ENCODE data around the gene SRRM1. TPM values are rescaled to one million over a fixed set of nuclear protein-coding genes. Genes with fewer than 3 reads are reported as not detected.

Gene SRRM1
- total RNA-seq, 2 experiments from 2014 or later = 234 to 288 TPM

GRCh38 chr1:24620678-24621077 is 22.4 kb upstream of the SRRM1 start:
- ATAC-seq = no peak
- CTCF ChIA-PET = interaction anchor here (1.2 kb wide), 2 partner anchors 12 to 16 kb away, joined by 3 to 4 read pairs; no protein-coding TSS in a partner anchor
- intact Hi-C loops (cut with DNase I, micrococcal nuclease) = no loop called here
- Mint-ChIP-seq H3K36me3 (ENCODE audit: low read depth) (no peaks in the 10 kb centered on the region), H3K4me1 (no peaks in the 10 kb centered on the region), H3K4me3 (no peak overlapping the region), H3K27ac (no peak overlapping the region), H3K27me3 (peaks cover 19% of the 10 kb centered on the region), H3K9me3 (ENCODE audit: low read depth) (no peaks in the 10 kb centered on the region)
- no peak for DNase-seq
- POLR2A ChIA-PET = no interaction called here

- Mint-ChIP-seq H3K4me3 (no peak overlapping the region), H3K4me1 (no peaks in the 10 kb centered on the region), H3K27ac (no peak overlapping the region), H3K36me3 (ENCODE audit: low read depth) (no peaks in the 10 kb centered on the region), H3K27me3 (peaks cover 19% of the 10 kb centered on the region), H3K9me3 (ENCODE audit: low read depth) (no peaks in the 10 kb centered on the region)
- CTCF ChIA-PET = interaction anchor here (0.7 to 1.2 kb wide), 3 partner anchors 13 to 229 kb away, joined by 3 to 4 read pairs (median 3); no protein-coding TSS in a partner anchor
- POLR2A ChIA-PET = no interaction called here
- no peak for DNase-seq
- intact Hi-C loops (cut with DNase I, micrococcal nuclease) = no loop called here
- ATAC-seq = no peak
Measured at GRCh38 chr1:24621121-24621520, 22.0 kb upstream of the SRRM1 start.

- no peak for ATAC-seq
- POLR2A ChIA-PET = no interaction called here
- Mint-ChIP-seq H3K27ac (no peak overlapping the region), H3K4me3 (no peak overlapping the region), H3K9me3 (ENCODE audit: low read depth) (no peaks in the 10 kb centered on the region), H3K27me3 (peaks cover 19% of the 10 kb centered on the region), H3K4me1 (no peaks in the 10 kb centered on the region), H3K36me3 (ENCODE audit: low read depth) (no peaks in the 10 kb centered on the region)
- CTCF ChIA-PET = interaction anchor here (0.6 to 1.2 kb wide), 3 partner anchors 9 to 226 kb away, joined by 3 read pairs; no protein-coding TSS in a partner anchor
- no peak for DNase-seq
- intact Hi-C loops (cut with DNase I, micrococcal nuclease) = no loop called here
Measured at GRCh38 chr1:24622218-24622617, 20.9 kb upstream of the SRRM1 start.

- Mint-ChIP-seq H3K9me3 (ENCODE audit: low read depth) (no peaks in the 10 kb centered on the region), H3K36me3 (ENCODE audit: low read depth) (no peaks in the 10 kb centered on the region), H3K27ac (no peak overlapping the region), H3K4me1 (peaks cover 2% of the 10 kb centered on the region), H3K27me3 (peaks cover 2% of the 10 kb centered on the region), H3K4me3 (no peak overlapping the region)
- no peak for ATAC-seq
- CTCF ChIA-PET = interaction anchor here (0.6 to 2.5 kb wide), 3 partner anchors 46 to 247 kb away, joined by 3 to 13 read pairs (median 4); no protein-coding TSS in a partner anchor
- POLR2A ChIA-PET = no interaction called here
- intact Hi-C loops (cut with DNase I, micrococcal nuclease) = loop anchor here in 1 of 2 experiments (10.0 kb wide), 1 partner anchor 128 kb away; the partner anchor contains the start of gene RCAN3
- no peak for DNase-seq
Measured at GRCh38 chr1:24632832-24633175, 10.3 kb upstream of the SRRM1 start.

GRCh38 chr1:24635195-24635843 is 7.8 kb upstream of the SRRM1 start:
- ChIA-PET CTCF (interaction anchor here (0.6 to 4.3 kb wide), 9 partner anchors 39 to 445 kb away, joined by 3 to 20 read pairs (median 4); partner anchors contain the start of gene NIPAL3), POLR2A (no interaction called here)
- H3K9me3 Mint-ChIP-seq (ENCODE audit: low read depth) = no peaks in the 10 kb centered on the region
- H3K36me3 Mint-ChIP-seq (ENCODE audit: low read depth) = no peaks in the 10 kb centered on the region
- H3K4me3 Mint-ChIP-seq = no peak overlapping the region
- ATAC-seq = peak; percentile 84
- no peak overlapping the region for H3K27ac Mint-ChIP-seq
- peaks cover 2% of the 10 kb centered on the region for H3K27me3 Mint-ChIP-seq
- intact Hi-C loops (cut with DNase I, micrococcal nuclease) = loop anchor here (1.0 to 10.0 kb wide), 5 partner anchors 93 to 437 kb away; partner anchors contain the start of gene RCAN3 (in 1 of the 2)
- peaks cover 12% of the 10 kb centered on the region for H3K4me1 Mint-ChIP-seq
- DNase-seq = no peak

- Mint-ChIP-seq H3K27ac (no peak overlapping the region), H3K36me3 (ENCODE audit: low read depth) (peaks cover 4% of the 10 kb centered on the region), H3K4me1 (peaks cover 23% of the 10 kb centered on the region), H3K27me3 (no peaks in the 10 kb centered on the region), H3K4me3 (no peak overlapping the region), H3K9me3 (ENCODE audit: low read depth) (no peaks in the 10 kb centered on the region)
- ChIA-PET CTCF (interaction anchor here (0.7 to 4.3 kb wide), 15 partner anchors 9 to 435 kb away, joined by 3 to 20 read pairs (median 3); no protein-coding TSS in a partner anchor), POLR2A (interaction anchor here (0.7 kb wide), 2 partner anchors 96 to 591 kb away, joined by 3 read pairs; no protein-coding TSS in a partner anchor)
- DNase-seq (no peak), ATAC-seq (no peak)
- intact Hi-C loops (cut with DNase I, micrococcal nuclease) = loop anchor here (2.0 to 10.0 kb wide), 2 partner anchors 50 to 132 kb away; partner anchors contain the start of gene RCAN3 (in 1 of the 2)
Measured at GRCh38 chr1:24636661-24637357, 6.3 kb upstream of the SRRM1 start.

GRCh38 chr1:24639094-24639493 is 4.0 kb upstream of the SRRM1 start:
- H3K4me3 Mint-ChIP-seq = no peak overlapping the region
- ChIA-PET POLR2A (no interaction called here), CTCF (interaction anchor here (0.7 to 4.3 kb wide), 4 partner anchors 19 to 447 kb away, joined by 3 to 20 read pairs (median 4); no protein-coding TSS in a partner anchor)
- H3K9me3 Mint-ChIP-seq (ENCODE audit: low read depth) = no peaks in the 10 kb centered on the region
- H3K27ac Mint-ChIP-seq = peak overlapping the region; percentile 38
- ATAC-seq = no peak
- no peak for DNase-seq
- peaks cover 8% of the 10 kb centered on the region for H3K36me3 Mint-ChIP-seq (ENCODE audit: low read depth)
- H3K4me1 Mint-ChIP-seq = peaks cover 24% of the 10 kb centered on the region
- intact Hi-C loops (cut with DNase I, micrococcal nuclease) = loop anchor here in 1 of 2 experiments (10.0 kb wide), 1 partner anchor 134 kb away; the partner anchor contains the start of gene RCAN3
- H3K27me3 Mint-ChIP-seq = no peaks in the 10 kb centered on the region

GRCh38 chr1:24639881-24640280 is 3.2 kb upstream of the SRRM1 start:
- ChIA-PET CTCF (interaction anchor here (1.4 kb wide), 1 partner anchor 249 kb away, joined by 4 read pairs; no protein-coding TSS in a partner anchor), POLR2A (no interaction called here)
- ATAC-seq (no peak), DNase-seq (no peak)
- no peak overlapping the region for H3K4me3 Mint-ChIP-seq
- no peaks in the 10 kb centered on the region for H3K9me3 Mint-ChIP-seq (ENCODE audit: low read depth)
- peaks cover 16% of the 10 kb centered on the region for H3K36me3 Mint-ChIP-seq (ENCODE audit: low read depth)
- intact Hi-C loops (cut with DNase I, micrococcal nuclease) = loop anchor here (10.0 kb wide), 4 partner anchors 135 to 1295 kb away; partner anchors contain the start of genes HNRNPR (in 1 of the 2), RCAN3 (in 1 of the 2) and TMEM50A (in 1 of the 2)
- no peaks in the 10 kb centered on the region for H3K27me3 Mint-ChIP-seq
- peaks cover 32% of the 10 kb centered on the region for H3K4me1 Mint-ChIP-seq
- peak overlapping the region; percentile 38 for H3K27ac Mint-ChIP-seq

- intact Hi-C loops (cut with DNase I, micrococcal nuclease) = loop anchor here (10.0 kb wide), 3 partner anchors 665 to 1295 kb away; partner anchors contain the start of genes HNRNPR (in 1 of the 2) and TMEM50A (in 1 of the 2)
- Mint-ChIP-seq H3K4me1 (peaks cover 34% of the 10 kb centered on the region), H3K27ac (peak overlapping the region; percentile 13), H3K36me3 (ENCODE audit: low read depth) (peaks cover 19% of the 10 kb centered on the region), H3K27me3 (no peaks in the 10 kb centered on the region), H3K9me3 (ENCODE audit: low read depth) (no peaks in the 10 kb centered on the region), H3K4me3 (peak overlapping the region; percentile 80)
- CTCF ChIA-PET = interaction anchor here (1.3 to 1.4 kb wide), 2 partner anchors 249 to 254 kb away, joined by 3 to 4 read pairs; no protein-coding TSS in a partner anchor
- ATAC-seq = no peak
- no peak for DNase-seq
- POLR2A ChIA-PET = interaction anchor here (0.6 kb wide), 1 partner anchor 486 kb away, joined by 5 read pairs; no protein-coding TSS in a partner anchor
Measured at GRCh38 chr1:24640288-24640687, 2.8 kb upstream of the SRRM1 start.

- peak; percentile 62 for DNase-seq
- ATAC-seq = no peak
Measured at GRCh38 chr1:24641646-24642151, 1.4 kb upstream of the SRRM1 start.

More at GRCh38 chr1:24641646-24642151, 1.4 kb upstream of the SRRM1 start:
- no peaks in the 10 kb centered on the region for H3K9me3 Mint-ChIP-seq (ENCODE audit: low read depth)
- H3K36me3 Mint-ChIP-seq (ENCODE audit: low read depth) = peaks cover 30% of the 10 kb centered on the region
- H3K4me3 Mint-ChIP-seq = peak overlapping the region; percentile 80
- no peaks in the 10 kb centered on the region for H3K27me3 Mint-ChIP-seq
- POLR2A ChIA-PET = interaction anchor here (0.6 to 1.3 kb wide), 2 partner anchors 8 to 101 kb away, joined by 4 read pairs; no protein-coding TSS in a partner anchor
- peaks cover 45% of the 10 kb centered on the region for H3K4me1 Mint-ChIP-seq
- peak overlapping the region; percentile 98 for H3K27ac Mint-ChIP-seq
- intact Hi-C loops (cut with DNase I, micrococcal nuclease) = loop anchor here (1.0 to 10.0 kb wide), 11 partner anchors 101 to 1297 kb away; partner anchors contain the start of genes HNRNPR (in 1 of the 2), IFNLR1 (in 1 of the 2), MACO1 (in 1 of the 2) and NIPAL3 (in 1 of the 2)
- CTCF ChIA-PET = interaction anchor here (1.1 to 1.3 kb wide), 2 partner anchors 256 to 443 kb away, joined by 3 to 4 read pairs; no protein-coding TSS in a partner anchor
